ENCODE results near the gene LUZP1. TPM values are rescaled to one million over a fixed set of nuclear protein-coding genes. Genes with fewer than 3 reads are reported as not detected.

LUZP1 gene
- total and polyA plus RNA-seq, 2 donors (not counting 3 experiments of a cell fraction or from before 2014, with no cell fraction given): 26.3 to 82.4 TPM

- FAIRE-seq (no peak), DNase-seq (ENCODE audit: low read depth, low spot score) (peak; percentile 14)
- POLR2A ChIA-PET: no interaction called here
- Histone ChIP-seq H4K20me1 (replicated peaks; ENCODE audit: control insufficient read depth, extremely low read depth, insufficient read depth, low read length) (peaks cover 2% of the 10 kb centered on the region), H3K36me3 (ENCODE audit: control insufficient read depth in 2 of 2, extremely low read depth in 1 of 2, insufficient read depth in 2 of 2, low read length in 2 of 2) (no peaks in the 10 kb centered on the region), H3K4me1 (ENCODE audit: control insufficient read depth, extremely low read depth, insufficient read depth, low read length) (no peaks in the 10 kb centered on the region), H3K9me3 (replicated peaks; ENCODE audit: control insufficient read depth, insufficient read depth, low read length) (no peaks in the 10 kb centered on the region), H3K27me3 (ENCODE audit: control insufficient read depth in 2 of 2, insufficient read depth in 2 of 2, low read length in 2 of 2) (no peaks in the 10 kb centered on the region), H2AFZ (ENCODE audit: low read depth, low read length) (no peak overlapping the region), H3K4me3 (replicated peaks in 1 of 3; ENCODE audit: insufficient read depth in 1 of 3, low read depth in 1 of 3, low read length in 3 of 3) (no peak overlapping the region), H3K27ac (ENCODE audit: insufficient read depth, low read depth, low read length) (no peak overlapping the region), H3K79me2 (ENCODE audit: control insufficient read depth, insufficient read depth, low read length) (peaks cover 81% of the 10 kb centered on the region), H3K9ac (replicated peaks; ENCODE audit: extremely low read depth, insufficient read depth, low read length) (no peak overlapping the region), H3K4me2 (ENCODE audit: insufficient read depth, low read length) (no peak overlapping the region), H3K9me1 (replicated peaks; ENCODE audit: control insufficient read depth, extremely low read depth, insufficient read depth, low read length) (no peaks in the 10 kb centered on the region)
- no TSS peak for BruUV-seq (replicated peaks)
- intact Hi-C loops (cut with micrococcal nuclease) (no loop called here), dilution Hi-C loops (cut with MboI; ENCODE audit: extremely low pct_ligation_motif_present, low sequenced_read_pairs) (no loop called here)
- TF ChIP-seq MAX (IDR thresholded peaks at IDR 0.05; ENCODE audit: insufficient read depth, insufficient read length) (no peak), POLR2AphosphoS5 (IDR thresholded peaks at IDR 0.05; ENCODE audit: insufficient read depth, low read depth, low read length) (no peak), EZH2 (IDR thresholded peaks at IDR 0.05; ENCODE audit: borderline replicate concordance, low read depth, low read length, severe bottlenecking) (no peak), GATA2 (IDR thresholded peaks at IDR 0.05; ENCODE audit: insufficient read depth, insufficient read length, low read depth, low read length) (no peak), FOS (IDR thresholded peaks at IDR 0.05; ENCODE audit: borderline replicate concordance, insufficient read depth, low read length) (no peak), MYC (IDR thresholded peaks at IDR 0.05; ENCODE audit: low read depth, low read length) (no peak), POLR2A (IDR thresholded peaks at IDR 0.05; ENCODE audit: low read depth, low read length) (no peak), CTCF (IDR thresholded peaks at IDR 0.05; ENCODE audit: extremely low read depth in 1 of 2, insufficient read depth in 1 of 2, low read depth in 1 of 2, low read length in 2 of 2) (no peak), JUN (IDR thresholded peaks at IDR 0.05; ENCODE audit: borderline replicate concordance, insufficient read depth, insufficient read length, low read depth) (no peak)
- CTCF ChIA-PET: no interaction called here
These were observed 129.3 kb downstream of the LUZP1 start for GRCh38 chr1:23039308-23039826.
